ENCODE measurements around the gene SDC3.

DNA sequence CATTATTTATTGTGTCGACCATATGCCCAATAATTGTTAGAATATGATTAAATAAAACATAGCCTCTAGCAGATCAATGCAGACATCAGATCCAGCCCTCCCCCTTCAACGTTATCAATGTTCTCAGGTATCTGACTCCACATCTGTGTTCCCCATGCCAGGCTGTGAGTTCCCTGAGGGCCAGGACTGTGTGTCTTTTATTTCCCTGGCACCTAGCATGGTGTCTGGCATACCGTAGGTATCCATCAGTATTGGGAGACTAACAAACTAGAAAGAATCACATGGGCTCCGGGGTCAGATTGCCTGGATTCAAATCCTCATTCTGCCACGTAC lies 48.3 kb downstream of the SDC3 start:
- TF ChIP-seq, protein P1, sequence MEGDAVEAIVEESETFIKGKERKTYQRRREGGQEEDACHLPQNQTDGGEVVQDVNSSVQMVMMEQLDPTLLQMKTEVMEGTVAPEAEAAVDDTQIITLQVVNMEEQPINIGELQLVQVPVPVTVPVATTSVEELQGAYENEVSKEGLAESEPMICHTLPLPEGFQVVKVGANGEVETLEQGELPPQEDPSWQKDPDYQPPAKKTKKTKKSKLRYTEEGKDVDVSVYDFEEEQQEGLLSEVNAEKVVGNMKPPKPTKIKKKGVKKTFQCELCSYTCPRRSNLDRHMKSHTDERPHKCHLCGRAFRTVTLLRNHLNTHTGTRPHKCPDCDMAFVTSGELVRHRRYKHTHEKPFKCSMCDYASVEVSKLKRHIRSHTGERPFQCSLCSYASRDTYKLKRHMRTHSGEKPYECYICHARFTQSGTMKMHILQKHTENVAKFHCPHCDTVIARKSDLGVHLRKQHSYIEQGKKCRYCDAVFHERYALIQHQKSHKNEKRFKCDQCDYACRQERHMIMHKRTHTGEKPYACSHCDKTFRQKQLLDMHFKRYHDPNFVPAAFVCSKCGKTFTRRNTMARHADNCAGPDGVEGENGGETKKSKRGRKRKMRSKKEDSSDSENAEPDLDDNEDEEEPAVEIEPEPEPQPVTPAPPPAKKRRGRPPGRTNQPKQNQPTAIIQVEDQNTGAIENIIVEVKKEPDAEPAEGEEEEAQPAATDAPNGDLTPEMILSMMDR (conservative IDR thresholded peaks at IDR 0.05; ENCODE audit: low read depth, low read length): no peak
- no peak for TF ChIP-seq EZH2phosphoT487 (IDR thresholded peaks at IDR 0.05; ENCODE audit: borderline replicate concordance, low read length)
- TF ChIP-seq EZH2 (IDR thresholded peaks at IDR 0.05; ENCODE audit: low read length, unreplicated experiment): no peak
